CD14-positive monocyte (primary cell): ENCODE data around the gene DENND6B. TPM values are rescaled to one million over a fixed set of nuclear protein-coding genes. Genes with fewer than 3 reads are reported as not detected.

Experiments
- DNase-seq, 3 donors: peaks; one replicate each; pipeline ENCODE4 v3.0.0-alpha.2; 2011 to 2022
- H2AFZ ChIP-seq: 2 replicates; pipeline ENCODE4 v1.6.0; 2012; ENCODE audit warnings: mild to moderate bottlenecking, low read depth, low read length, inconsistent platforms; ENCODE audit not compliant: insufficient read depth, poor library complexity, severe bottlenecking
- H3K27ac ChIP-seq, 2 donors: 1 replicate in 1 of 2; 2 replicates in 1 of 2; pipeline ENCODE4 v1.5.1; 2012 to 2013; ENCODE audit warnings: low read length in 2 of 2, control low read depth in 1 of 2, inconsistent platforms in 1 of 2, low read depth in 1 of 2, mild to moderate bottlenecking in 1 of 2
- H3K27me3 ChIP-seq, 2 donors: one replicate each; pipeline versions ENCODE4 v1.6.0 to v1.6.1; 2011 to 2013; ENCODE audit warnings: low read length in 2 of 2; ENCODE audit not compliant: control insufficient read depth in 2 of 2, insufficient read depth in 2 of 2
- H3K36me3 ChIP-seq, 2 donors: replicated peaks in 1 of 2; 1 replicate in 1 of 2; 2 replicates in 1 of 2; pipeline versions ENCODE4 v1.5.1 to v1.6.1; 2012 to 2013; ENCODE audit warnings: low read length in 2 of 2, control low read depth in 1 of 2, inconsistent platforms in 1 of 2, mild to moderate bottlenecking in 1 of 2; ENCODE audit not compliant: insufficient read depth in 2 of 2, control insufficient read depth in 1 of 2
- H3K4me1 ChIP-seq, 2 donors: 1 replicate in 1 of 2; 2 replicates in 1 of 2; pipeline versions ENCODE4 v1.5.1 to v1.6.1; 2012 to 2013; ENCODE audit warnings: low read length in 2 of 2, control low read depth in 1 of 2, inconsistent platforms in 1 of 2, mild to moderate bottlenecking in 1 of 2, moderate library complexity in 1 of 2; ENCODE audit not compliant: insufficient read depth in 2 of 2, control insufficient read depth in 1 of 2
- H3K4me2 ChIP-seq: replicated peaks from 2 replicates; pipeline ENCODE3; 2012; ENCODE audit warnings: low read length, moderate library complexity, mild to moderate bottlenecking; ENCODE audit not compliant: poor library complexity, severe bottlenecking; ENCODE audit errors: extremely low read depth
- H3K4me3 ChIP-seq, 3 experiments: fragments of 200-600 bp in 1 of 3; sonication (generic) in 1 of 3; replicated peaks in 1 of 3; 1 replicate in 2 of 3; 2 replicates in 1 of 3; pipeline ENCODE4 v1.5.1; 2011 to 2013; ENCODE audit warnings: low read length in 3 of 3, mild to moderate bottlenecking in 3 of 3, control low read depth in 2 of 3, low read depth in 2 of 3, inconsistent platforms in 1 of 3, moderate library complexity in 1 of 3
- H3K79me2 ChIP-seq: 2 replicates; pipeline ENCODE4 v1.6.0; 2012; ENCODE audit warnings: mild to moderate bottlenecking, control low read depth, inconsistent platforms, low read length, moderate library complexity; ENCODE audit not compliant: insufficient read depth
- H3K9ac ChIP-seq: 2 replicates; pipeline ENCODE4 v1.6.0; 2017; ENCODE audit warnings: low read length, mild to moderate bottlenecking; ENCODE audit not compliant: insufficient read depth, poor library complexity, severe bottlenecking
- H3K9me3 ChIP-seq, 2 donors: replicated peaks in 1 of 2; 1 replicate in 1 of 2; 2 replicates in 1 of 2; pipeline versions ENCODE4 v1.5.1 to v1.6.1; 2012 to 2013; ENCODE audit warnings: low read length in 2 of 2, control low read depth in 1 of 2; ENCODE audit not compliant: control insufficient read depth in 1 of 2, insufficient read depth in 1 of 2
- H4K20me1 ChIP-seq: 2 replicates; pipeline ENCODE4 v1.6.0; 2012; ENCODE audit warnings: mild to moderate bottlenecking, low read length, control low read depth, moderate library complexity; ENCODE audit not compliant: insufficient read depth
- H3K27ac Mint-ChIP-seq, 7 donors: one replicate each; pipeline ENCODE4 v1.8.0; 2020; ENCODE audit warnings: mild to moderate bottlenecking in 7 of 7, mixed read lengths in 7 of 7, moderate library complexity in 6 of 7, inconsistent platforms in 2 of 7
- H3K27me3 Mint-ChIP-seq, 3 donors: one replicate each; pipeline ENCODE4 v1.8.0; 2021 to 2022; ENCODE audit warnings: low read depth in 3 of 3, mild to moderate bottlenecking in 3 of 3, mixed read lengths in 3 of 3, moderate library complexity in 3 of 3, inconsistent platforms in 1 of 3
- H3K36me3 Mint-ChIP-seq, 2 donors: one replicate each; pipeline ENCODE4 v1.8.0; 2020; ENCODE audit warnings: mixed read lengths in 2 of 2, inconsistent platforms in 1 of 2, mild to moderate bottlenecking in 1 of 2
- H3K4me1 Mint-ChIP-seq: one replicate; pipeline ENCODE4 v1.8.0; 2020; ENCODE audit warnings: mild to moderate bottlenecking, mixed read lengths
- H3K4me3 Mint-ChIP-seq, 2 donors: one replicate each; pipeline ENCODE4 v1.8.0; 2020; ENCODE audit warnings: mild to moderate bottlenecking in 2 of 2, mixed read lengths in 2 of 2, moderate library complexity in 1 of 2
- H3K9me3 Mint-ChIP-seq, 7 donors: one replicate each; pipeline ENCODE4 v1.8.0; 2020 to 2022; ENCODE audit warnings: mixed read lengths in 7 of 7, mild to moderate bottlenecking in 6 of 7, moderate library complexity in 6 of 7, inconsistent platforms in 2 of 7
- CTCF ChIP-seq: fragments of 200-600 bp; IDR thresholded peaks from one replicate; pipeline ENCODE4 v1.8.0; 2022; ENCODE audit warnings: antibody characterized with exemption, mild to moderate bottlenecking
- WGBS: methylation state at CpG from one replicate; pipeline ENCODE4 v1.1.5; 2013; ENCODE audit warnings: missing lambda C conversion rate; ENCODE audit not compliant: insufficient coverage; 5-methylcytosine and 5-hydroxymethylcytosine counted together
- intact Hi-C, 2 donors: fragments of 100-400 bp; cut with micrococcal nuclease; formaldehyde crosslinking; loops; one replicate each; pipeline versions ENCODE4 v1.15.0 to v1.15.1; 2023
- polyA plus RNA-seq, 3 donors: library from polyadenylated mRNA; depleted of rRNA in 1 of 3; unstranded in 2 of 3; stranded (reverse) in 1 of 3; fragments of 300-500 nt in 2 of 3; fragments of >200 nt in 1 of 3; fragmentation: Illumina TruSeq in 2 of 3; gene quantifications; 1 replicate in 2 of 3; 2 replicates in 1 of 3; pipeline ENCODE4 v1.2.3, GENCODE V29; 2012 to 2021

DENND6B gene
- polyA plus RNA-seq, 3 donors, result 1.7 to 10.6 (median 2.1) TPM

- H3K36me3 ChIP-seq, result peaks cover 20 to 22% of the 10 kb centered on the region in 2 donors
- Mint-ChIP-seq H3K27ac (no peak overlapping the region), H3K9me3 (peaks cover 0 to 26% (median 6%) of the 10 kb centered on the region in 7 donors), H3K36me3 (peaks cover 21 to 31% of the 10 kb centered on the region in 2 donors), H3K27me3 (peaks cover 33 to 64% (median 46%) of the 10 kb centered on the region in 3 donors), H3K4me3 (peak overlapping the region in 1 of 2 donors; percentile 69), H3K4me1 (peaks cover 23% of the 10 kb centered on the region)
- intact Hi-C loops, result no loop called here
- DNase-seq, result peak; percentile 36 to 60 (median 56)
- WGBS, result 0% methylated on average over 43 of the region's 45 CpGs
- H4K20me1 ChIP-seq, result peaks cover 74% of the 10 kb centered on the region
- peak overlapping the region; percentile 80 for H3K4me2 ChIP-seq
- H3K27ac ChIP-seq, result no peak overlapping the region
- peaks cover 25 to 42% of the 10 kb centered on the region in 2 donors for H3K27me3 ChIP-seq
- H3K9me3 ChIP-seq, result peaks cover 7 to 10% of the 10 kb centered on the region in 2 donors
- no peak overlapping the region for H3K9ac ChIP-seq
- no peak for TF ChIP-seq CTCF
- H3K79me2 ChIP-seq, result no peaks in the 10 kb centered on the region
- H2AFZ ChIP-seq, result no peak overlapping the region
- H3K4me1 ChIP-seq, result peaks cover 25 to 38% of the 10 kb centered on the region in 2 donors
- peak overlapping the region in 1 of 3 experiments; percentile 70 for H3K4me3 ChIP-seq
Measured at GRCh38 chr22:50271519-50271970, 55.3 kb downstream of the DENND6B start.

GRCh38 chr22:50270666-50271394 lies 56.0 kb downstream of the DENND6B start:
- Mint-ChIP-seq H3K9me3 (peaks cover 0 to 27% (median 7%) of the 10 kb centered on the region in 7 donors), H3K27me3 (peaks cover 38 to 68% (median 50%) of the 10 kb centered on the region in 3 donors), H3K36me3 (peaks cover 19 to 24% of the 10 kb centered on the region in 2 donors), H3K4me1 (peaks cover 23% of the 10 kb centered on the region), H3K4me3 (peak overlapping the region; percentile 37 to 73), H3K27ac (no peak overlapping the region)
- Histone ChIP-seq H3K36me3 (peaks cover 15% of the 10 kb centered on the region in 2 donors), H3K4me3 (peak overlapping the region; percentile 17 to 70 (median 21)), H3K9me3 (peaks cover 7 to 10% of the 10 kb centered on the region in 2 donors), H2AFZ (no peak overlapping the region), H3K4me1 (peaks cover 25 to 38% of the 10 kb centered on the region in 2 donors), H4K20me1 (peaks cover 67% of the 10 kb centered on the region), H3K27me3 (peaks cover 25 to 46% of the 10 kb centered on the region in 2 donors), H3K27ac (no peak overlapping the region), H3K9ac (no peak overlapping the region), H3K79me2 (no peaks in the 10 kb centered on the region), H3K4me2 (peak overlapping the region; percentile 80)
- intact Hi-C loops, result no loop called here
- DNase-seq, result peak; percentile 43 to 54 (median 47)
- TF ChIP-seq CTCF, result no peak
- WGBS, result 2% methylated on average over 50 of the region's 53 CpGs
